Activated T-cell treated with anti-CD3 and anti-CD28 coated beads, Interleukin-2, amount 50 U/mL, for 72 hours (primary cell): Measurements from ENCODE around the gene SFXN2. TPM values are rescaled to one million over a fixed set of nuclear protein-coding genes. Genes with fewer than 3 reads are reported as not detected.

Experiments
- ATAC-seq, 2 donors: fragments of 150-1000 bp; cut with Tn5 transposase; replicated peaks in 1 of 2; 2 replicates each; pipeline ENCODE4 v1.10.0; 2021; ENCODE audit warnings: moderate library complexity in 2 of 2, mild to moderate bottlenecking in 1 of 2
- DNase-seq, 2 donors: peaks; one replicate each; pipeline ENCODE4 v3.0.0; 2021 to 2022; ENCODE audit warnings: mixed read lengths in 1 of 2
- H3K27ac Mint-ChIP-seq: one replicate; pipeline ENCODE4 v1.8.0; 2022; ENCODE audit warnings: mild to moderate bottlenecking, moderate library complexity, mixed read lengths
- H3K27me3 Mint-ChIP-seq: one replicate; pipeline ENCODE4 v1.8.0; 2022; ENCODE audit warnings: low read depth, mixed read lengths
- H3K36me3 Mint-ChIP-seq, 2 donors: one replicate each; pipeline ENCODE4 v1.8.0; 2022; ENCODE audit warnings: mixed read lengths in 2 of 2, mild to moderate bottlenecking in 1 of 2; ENCODE audit not compliant: insufficient read depth in 2 of 2
- H3K4me1 Mint-ChIP-seq: one replicate; pipeline ENCODE4 v1.8.0; 2022; ENCODE audit warnings: low read depth, mixed read lengths
- H3K4me3 Mint-ChIP-seq, 2 donors: one replicate each; pipeline ENCODE4 v1.8.0; 2022; ENCODE audit warnings: mild to moderate bottlenecking in 2 of 2, mixed read lengths in 2 of 2, moderate library complexity in 2 of 2
- H3K9me3 Mint-ChIP-seq, 2 donors: one replicate each; pipeline ENCODE4 v1.8.0; 2022; ENCODE audit warnings: mixed read lengths in 2 of 2
- total RNA-seq, 2 donors: library from RNA; stranded (reverse); gene quantifications; one replicate each; pipeline ENCODE4 v1.2.3, GENCODE V29; 2022

Gene SFXN2
- total RNA-seq, 2 donors from 2014 or later: 7.5 to 10.4 TPM

GRCh38 chr10:102696736-102697135 lies 17.7 kb upstream of the SFXN2 start:
- H3K27ac Mint-ChIP-seq: no peak overlapping the region
- H3K27me3 Mint-ChIP-seq: no peaks in the 10 kb centered on the region
- ATAC-seq: no peak
- H3K9me3 Mint-ChIP-seq: no peaks in the 10 kb centered on the region
- peaks cover 5 to 13% of the 10 kb centered on the region in 2 donors for H3K36me3 Mint-ChIP-seq
- no peak overlapping the region for H3K4me3 Mint-ChIP-seq
- no peaks in the 10 kb centered on the region for H3K4me1 Mint-ChIP-seq
- DNase-seq: no peak

- DNase-seq: no peak
- H3K27me3 Mint-ChIP-seq: no peaks in the 10 kb centered on the region
- H3K27ac Mint-ChIP-seq: no peak overlapping the region
- peaks cover 5 to 13% of the 10 kb centered on the region in 2 donors for H3K36me3 Mint-ChIP-seq
- ATAC-seq: no peak
- H3K4me3 Mint-ChIP-seq: no peak overlapping the region
- H3K9me3 Mint-ChIP-seq: no peaks in the 10 kb centered on the region
- no peaks in the 10 kb centered on the region for H3K4me1 Mint-ChIP-seq
Measured at GRCh38 chr10:102698894-102699293, 15.5 kb upstream of the SFXN2 start.

DNA sequence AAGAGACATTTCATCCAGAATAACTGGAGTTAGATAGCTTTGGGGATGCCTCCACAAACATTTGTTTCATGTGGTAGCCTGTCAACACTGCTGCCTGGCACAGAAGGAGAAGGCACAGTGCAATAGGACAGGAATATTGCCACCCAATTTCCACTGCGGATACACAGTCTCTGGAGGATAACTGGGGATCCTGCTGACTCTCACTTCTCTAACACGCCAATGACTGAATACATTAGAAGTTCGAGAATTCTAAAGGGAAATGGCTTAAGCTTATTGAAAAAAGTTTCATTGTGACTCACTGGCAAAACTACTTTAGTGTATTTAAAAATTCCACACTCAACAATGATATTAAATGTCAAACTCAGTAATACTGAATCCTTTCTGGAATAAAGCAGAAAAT lies 13.2 kb upstream of the SFXN2 start:
- DNase-seq (no peak), ATAC-seq (no peak)
- peaks cover 9% of the 10 kb centered on the region in 2 donors for H3K36me3 Mint-ChIP-seq
- H3K27ac Mint-ChIP-seq: no peak overlapping the region
- H3K4me1 Mint-ChIP-seq: peaks cover 15% of the 10 kb centered on the region
- H3K27me3 Mint-ChIP-seq: no peaks in the 10 kb centered on the region
- H3K9me3 Mint-ChIP-seq: no peaks in the 10 kb centered on the region
- H3K4me3 Mint-ChIP-seq: no peak overlapping the region

DNA sequence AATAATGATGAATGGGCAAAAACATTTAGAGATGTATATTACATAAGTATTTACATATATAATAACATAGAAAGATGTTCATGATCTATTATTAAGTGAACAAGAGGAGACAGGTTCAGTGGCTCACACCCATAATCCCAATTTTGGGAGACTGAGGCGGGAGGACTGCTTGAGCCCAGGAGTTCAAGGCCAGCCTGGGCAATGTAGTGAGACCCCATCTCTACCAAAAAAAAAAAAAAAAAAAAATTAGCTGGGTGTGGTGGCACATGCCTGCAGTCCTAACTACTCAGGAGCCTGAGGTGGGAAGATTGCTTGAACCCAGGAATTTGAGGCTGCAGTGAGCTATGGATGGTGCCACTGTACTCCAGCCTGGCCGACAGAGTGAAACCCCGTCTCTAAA lies 12.6 kb upstream of the SFXN2 start:
- no peak overlapping the region for H3K27ac Mint-ChIP-seq
- peaks cover 17% of the 10 kb centered on the region for H3K4me1 Mint-ChIP-seq
- H3K9me3 Mint-ChIP-seq: no peaks in the 10 kb centered on the region
- no peak overlapping the region for H3K4me3 Mint-ChIP-seq
- DNase-seq: no peak
- no peak for ATAC-seq
- peaks cover 7% of the 10 kb centered on the region in 2 donors for H3K36me3 Mint-ChIP-seq
- H3K27me3 Mint-ChIP-seq: no peaks in the 10 kb centered on the region

- Mint-ChIP-seq H3K27ac (no peak overlapping the region), H3K9me3 (no peaks in the 10 kb centered on the region), H3K4me1 (peaks cover 22% of the 10 kb centered on the region), H3K27me3 (no peaks in the 10 kb centered on the region), H3K36me3 (peaks cover 4 to 6% of the 10 kb centered on the region in 2 donors), H3K4me3 (no peak overlapping the region)
- no peak for ATAC-seq
- no peak for DNase-seq
Measured at GRCh38 chr10:102702742-102703141, 11.7 kb upstream of the SFXN2 start.

- no peak overlapping the region for H3K27ac Mint-ChIP-seq
- peaks cover 4% of the 10 kb centered on the region in 2 donors for H3K36me3 Mint-ChIP-seq
- ATAC-seq (peak; percentile 51 to 72), DNase-seq (no peak)
- peak overlapping the region; percentile 5 to 40 for H3K4me3 Mint-ChIP-seq
- no peaks in the 10 kb centered on the region for H3K9me3 Mint-ChIP-seq
- peaks cover 24% of the 10 kb centered on the region for H3K4me1 Mint-ChIP-seq
- H3K27me3 Mint-ChIP-seq: no peaks in the 10 kb centered on the region
Measured at GRCh38 chr10:102704915-102705314, 9.5 kb upstream of the SFXN2 start.

DNA sequence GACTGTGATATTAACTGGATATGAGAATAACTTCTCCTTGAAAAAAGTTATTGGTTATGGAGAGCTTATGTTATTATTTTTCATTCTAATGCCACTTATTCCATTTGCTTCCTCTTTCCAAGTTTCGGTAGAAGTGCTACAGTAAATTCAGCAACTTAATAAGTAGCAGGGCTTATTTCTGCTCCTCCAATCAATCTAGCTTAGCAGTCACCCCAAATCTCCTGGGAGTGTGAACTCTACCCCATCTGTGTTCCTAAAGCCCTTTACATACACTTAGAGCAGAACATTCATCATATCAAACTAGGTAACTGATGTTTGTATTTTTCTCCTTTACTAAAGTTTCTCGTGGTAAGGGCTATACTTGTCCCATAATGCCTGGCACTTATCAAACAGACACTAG lies 8.9 kb upstream of the SFXN2 start:
- ATAC-seq: no peak
- Mint-ChIP-seq H3K4me1 (peaks cover 30% of the 10 kb centered on the region), H3K27ac (no peak overlapping the region), H3K27me3 (no peaks in the 10 kb centered on the region), H3K36me3 (peaks cover 4% of the 10 kb centered on the region in 2 donors), H3K9me3 (no peaks in the 10 kb centered on the region), H3K4me3 (peak overlapping the region in 1 of 2 donors; percentile 5)
- DNase-seq: no peak

GRCh38 chr10:102710609-102711008 lies 3.8 kb upstream of the SFXN2 start:
- Mint-ChIP-seq H3K9me3 (no peaks in the 10 kb centered on the region), H3K4me3 (peak overlapping the region; percentile 15 to 58), H3K36me3 (peaks cover 0 to 3% of the 10 kb centered on the region in 2 donors), H3K27ac (peak overlapping the region; percentile 92), H3K27me3 (no peaks in the 10 kb centered on the region), H3K4me1 (peaks cover 57% of the 10 kb centered on the region)
- peak; percentile 27 to 48 for DNase-seq
- peak; percentile 7 to 34 for ATAC-seq

DNA sequence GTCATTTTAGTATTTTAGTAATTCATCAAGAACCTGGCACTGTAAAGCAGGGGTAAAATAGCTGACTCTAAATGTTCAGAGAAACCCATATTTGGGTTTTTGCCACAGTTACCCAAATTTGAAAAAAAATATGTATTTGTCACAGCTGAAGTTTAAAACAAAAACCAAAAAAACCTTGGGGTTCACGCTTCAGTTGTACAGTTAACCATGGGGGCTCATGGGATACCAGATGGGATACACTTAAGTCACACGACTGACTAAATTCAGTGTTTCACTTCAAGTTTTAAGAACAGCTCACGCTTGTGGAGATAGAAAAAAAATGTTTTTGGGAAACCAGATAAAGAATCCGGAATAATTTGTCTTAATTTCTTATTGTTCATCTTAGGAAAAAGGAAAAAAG lies 2.3 kb upstream of the SFXN2 start:
- no peak for ATAC-seq
- H3K36me3 Mint-ChIP-seq: peaks cover 0 to 3% of the 10 kb centered on the region in 2 donors
- peak overlapping the region; percentile 73 for H3K27ac Mint-ChIP-seq
- H3K4me1 Mint-ChIP-seq: peaks cover 66% of the 10 kb centered on the region
- peak overlapping the region; percentile 40 to 96 for H3K4me3 Mint-ChIP-seq
- no peak for DNase-seq
- no peaks in the 10 kb centered on the region for H3K27me3 Mint-ChIP-seq
- no peaks in the 10 kb centered on the region for H3K9me3 Mint-ChIP-seq

DNA sequence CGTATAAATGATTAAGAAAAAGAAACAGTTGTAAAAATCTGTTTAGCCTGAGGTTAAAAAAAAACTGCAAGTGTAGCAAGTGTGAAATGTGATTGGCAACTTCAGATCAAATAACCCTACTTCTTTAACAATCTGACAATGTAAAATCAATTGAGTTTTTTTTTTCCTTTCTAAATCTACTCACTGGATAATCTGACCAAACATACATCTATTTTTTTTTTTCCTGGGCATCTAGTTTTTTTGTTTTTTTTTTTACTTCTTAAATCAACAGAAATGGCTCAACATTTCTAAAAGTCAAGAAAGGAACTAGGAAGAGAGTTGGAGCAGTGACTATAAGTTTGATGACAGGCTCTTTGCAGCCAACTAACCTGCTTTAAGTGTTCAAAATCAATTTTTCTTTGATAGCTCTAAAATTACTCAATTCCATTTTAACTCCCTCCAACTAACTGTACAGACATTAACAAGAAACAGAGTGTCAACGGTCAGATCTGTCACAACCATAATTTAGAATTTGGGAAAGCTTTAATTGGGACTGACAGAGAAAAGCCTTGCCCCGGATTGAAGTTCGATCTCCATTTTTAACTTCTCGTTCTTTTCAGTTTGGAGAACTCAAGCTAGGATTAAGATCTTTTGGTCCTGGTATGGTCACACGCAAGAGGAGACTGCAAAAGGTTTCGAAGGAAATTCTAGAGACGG lies 1.4 kb upstream of the SFXN2 start:
- Mint-ChIP-seq H3K27me3 (no peaks in the 10 kb centered on the region), H3K36me3 (peaks cover 0 to 3% of the 10 kb centered on the region in 2 donors), H3K4me3 (peak overlapping the region; percentile 96 to 97), H3K9me3 (no peaks in the 10 kb centered on the region), H3K4me1 (peaks cover 69% of the 10 kb centered on the region), H3K27ac (peak overlapping the region; percentile 73)
- ATAC-seq (no peak), DNase-seq (no peak)

GRCh38 chr10:102713539-102713813 lies 960 bp upstream of the SFXN2 start:
- no peak for DNase-seq
- H3K27me3 Mint-ChIP-seq: no peaks in the 10 kb centered on the region

GRCh38 chr10:102713814-102714620 lies 419 bp upstream of the SFXN2 start, which contains the start of gene ARL3:
Gene ARL3, minus strand, starts transcription at chr10:102714397. Its CDS starts 122 bp downstream, at chr10:102714275.
- H3K4me1 Mint-ChIP-seq: peaks cover 80% of the 10 kb centered on the region
- peaks cover 0 to 3% of the 10 kb centered on the region in 2 donors for H3K36me3 Mint-ChIP-seq
- H3K27ac Mint-ChIP-seq: peak within 1 kb of the TSS; percentile 73
- DNase-seq (peak; percentile 96 to 98), ATAC-seq (peak; percentile 82 to 87)
- H3K4me3 Mint-ChIP-seq: peak within 1 kb of the TSS; percentile 96 to 97
- H3K9me3 Mint-ChIP-seq: no peaks in the 10 kb centered on the region
- H3K27me3 Mint-ChIP-seq: no peaks in the 10 kb centered on the region

More at GRCh38 chr10:102713539-102713813, 960 bp upstream of the SFXN2 start:
- Mint-ChIP-seq H3K4me1 (peaks cover 74% of the 10 kb centered on the region), H3K4me3 (peak overlapping the region; percentile 96 to 97), H3K27ac (peak overlapping the region; percentile 73), H3K36me3 (peaks cover 0 to 3% of the 10 kb centered on the region in 2 donors), H3K9me3 (no peaks in the 10 kb centered on the region)
- peak; percentile 53 to 65 for ATAC-seq

DNA sequence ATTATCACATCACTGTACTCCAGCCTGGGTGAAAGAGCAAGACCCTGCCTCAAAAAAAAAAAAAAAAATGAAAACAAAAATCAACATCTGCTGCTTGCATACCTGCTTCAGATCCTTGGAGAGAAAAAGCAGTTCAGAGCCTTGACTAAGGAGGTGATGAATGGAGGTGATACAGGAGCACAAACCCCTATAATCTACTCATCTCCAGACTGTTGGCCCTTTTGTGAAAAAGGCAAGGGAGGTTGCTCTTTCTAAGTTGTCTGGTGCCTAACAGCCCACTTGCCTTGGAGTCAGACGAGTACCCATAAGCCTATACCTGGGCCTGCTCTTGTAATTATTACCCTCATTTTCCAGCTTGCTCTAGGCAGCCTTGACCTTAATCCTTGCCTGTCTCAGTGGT lies 1.4 kb downstream of the SFXN2 start:
- ATAC-seq: no peak
- H3K4me3 Mint-ChIP-seq: peak overlapping the region; percentile 41 to 97
- H3K27me3 Mint-ChIP-seq: no peaks in the 10 kb centered on the region
- no peak for DNase-seq
- peaks cover 78% of the 10 kb centered on the region for H3K4me1 Mint-ChIP-seq
- peaks cover 2 to 3% of the 10 kb centered on the region in 2 donors for H3K36me3 Mint-ChIP-seq
- H3K27ac Mint-ChIP-seq: no peak overlapping the region
- H3K9me3 Mint-ChIP-seq: no peaks in the 10 kb centered on the region
